ENCODE data around the gene TUBB1.
"Not testable (repeated sequence)": the region's sequence is repeated elsewhere in the genome, so short reads cannot be mapped to it uniquely, and the experiment has no call there.

TUBB1 gene

GRCh38 chr20:59019217-59019616 lies at the start of gene TUBB1:
Gene TUBB1, plus strand, starts transcription at chr20:59019429. Its CDS starts 94 bp downstream, at chr20:59019523.
- DNase-seq: no peak

- no peak for DNase-seq
Observed at GRCh38 chr20:58969439-58969838, 49.8 kb upstream of the TUBB1 start.

- no peak for DNase-seq
Observed at GRCh38 chr20:58970146-58970545, 49.1 kb upstream of the TUBB1 start.

- no peak for DNase-seq
Observed at GRCh38 chr20:58971429-58971828, 47.8 kb upstream of the TUBB1 start.

GRCh38 chr20:58973179-58973578 lies 46.0 kb upstream of the TUBB1 start:
- no peak for DNase-seq

- no peak for DNase-seq
Observed at GRCh38 chr20:58973866-58974265, 45.4 kb upstream of the TUBB1 start.

- DNase-seq: no peak
Observed at GRCh38 chr20:58975353-58975752, 43.9 kb upstream of the TUBB1 start.

- DNase-seq: no peak
Observed at GRCh38 chr20:58976061-58976730, 43.0 kb upstream of the TUBB1 start.

GRCh38 chr20:58978351-58979190 lies 40.7 kb upstream of the TUBB1 start:
- DNase-seq: no peak

GRCh38 chr20:58980711-58981627 lies 38.3 kb upstream of the TUBB1 start, which contains the start of gene NELFCD:
Gene NELFCD, plus strand, starts transcription at chr20:58981256. Its CDS starts 54 bp downstream, at chr20:58981310.
- DNase-seq: peak; percentile 88

- DNase-seq: peak; percentile 62
Observed at GRCh38 chr20:58981628-58982364, 37.4 kb upstream of the TUBB1 start.

- no peak for DNase-seq
Observed at GRCh38 chr20:58982406-58983114, 36.7 kb upstream of the TUBB1 start.

GRCh38 chr20:58983115-58983468 lies 36.1 kb upstream of the TUBB1 start:
- DNase-seq: not testable (repeated sequence)

GRCh38 chr20:58984691-58985090 lies 34.5 kb upstream of the TUBB1 start:
- no peak for DNase-seq

- no peak for DNase-seq
Observed at GRCh38 chr20:58985656-58986055, 33.6 kb upstream of the TUBB1 start.

- DNase-seq: no peak
Observed at GRCh38 chr20:58986286-58986967, 32.8 kb upstream of the TUBB1 start.

- no peak for DNase-seq
Observed at GRCh38 chr20:58986968-58987517, 32.2 kb upstream of the TUBB1 start.

- no peak for DNase-seq
Observed at GRCh38 chr20:58987790-58988564, 31.3 kb upstream of the TUBB1 start.

GRCh38 chr20:58988565-58988882 lies 30.7 kb upstream of the TUBB1 start:
- no peak for DNase-seq

- DNase-seq: no peak
Observed at GRCh38 chr20:58989196-58989595, 30.0 kb upstream of the TUBB1 start.
